ENCODE measurements around the gene IQCE. TPM values are rescaled to one million over a fixed set of nuclear protein-coding genes. Genes with fewer than 3 reads are reported as not detected.

The IQCE gene
- total RNA-seq, 1 donor from 2014 or later, result 5.2 TPM

DNA sequence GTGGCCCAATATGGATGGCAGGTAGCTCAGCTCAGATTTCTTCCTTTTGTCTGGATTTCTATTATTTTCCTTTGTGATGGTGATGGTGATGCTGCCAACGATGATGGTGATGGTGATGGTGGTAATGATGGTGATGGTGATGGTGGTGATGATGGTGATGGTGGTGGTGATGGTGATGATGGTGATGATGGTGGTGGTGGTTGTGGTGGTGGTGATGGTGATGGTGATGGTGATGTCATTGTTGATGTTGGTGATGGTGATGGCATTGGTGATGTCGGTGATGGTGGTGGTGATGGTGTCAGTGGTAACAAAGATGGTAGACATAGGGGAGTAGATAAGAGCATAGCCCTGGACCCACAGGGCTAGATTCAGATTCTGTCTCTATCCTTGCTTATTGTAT, 98.4 kb downstream of the IQCE start:
- no peaks in the 10 kb centered on the region for H3K27me3 ChIP-seq
- intact Hi-C loops (cut with DNase I), result no loop called here
- no peak for TF ChIP-seq POLR2AphosphoS5 (IDR thresholded peaks at IDR 0.05; ENCODE audit: insufficient read depth in 1 of 2, low read depth in 1 of 2)
- TF ChIP-seq POLR2A (IDR thresholded peaks at IDR 0.05), result no peak
- TF ChIP-seq, protein P1, sequence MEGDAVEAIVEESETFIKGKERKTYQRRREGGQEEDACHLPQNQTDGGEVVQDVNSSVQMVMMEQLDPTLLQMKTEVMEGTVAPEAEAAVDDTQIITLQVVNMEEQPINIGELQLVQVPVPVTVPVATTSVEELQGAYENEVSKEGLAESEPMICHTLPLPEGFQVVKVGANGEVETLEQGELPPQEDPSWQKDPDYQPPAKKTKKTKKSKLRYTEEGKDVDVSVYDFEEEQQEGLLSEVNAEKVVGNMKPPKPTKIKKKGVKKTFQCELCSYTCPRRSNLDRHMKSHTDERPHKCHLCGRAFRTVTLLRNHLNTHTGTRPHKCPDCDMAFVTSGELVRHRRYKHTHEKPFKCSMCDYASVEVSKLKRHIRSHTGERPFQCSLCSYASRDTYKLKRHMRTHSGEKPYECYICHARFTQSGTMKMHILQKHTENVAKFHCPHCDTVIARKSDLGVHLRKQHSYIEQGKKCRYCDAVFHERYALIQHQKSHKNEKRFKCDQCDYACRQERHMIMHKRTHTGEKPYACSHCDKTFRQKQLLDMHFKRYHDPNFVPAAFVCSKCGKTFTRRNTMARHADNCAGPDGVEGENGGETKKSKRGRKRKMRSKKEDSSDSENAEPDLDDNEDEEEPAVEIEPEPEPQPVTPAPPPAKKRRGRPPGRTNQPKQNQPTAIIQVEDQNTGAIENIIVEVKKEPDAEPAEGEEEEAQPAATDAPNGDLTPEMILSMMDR (IDR thresholded peaks at IDR 0.05), result no peak
- no peak for DNase-seq (ENCODE audit: extremely low spot score in 2 of 2)
- H3K27ac ChIP-seq, result no peak overlapping the region
- no peaks in the 10 kb centered on the region for H3K9me3 ChIP-seq
- peaks cover under 1% of the 10 kb centered on the region for H3K4me1 ChIP-seq
- peaks cover 0 to 13% of the 10 kb centered on the region in 2 donors for H3K36me3 ChIP-seq
- H3K4me3 ChIP-seq, result no peak overlapping the region

DNA sequence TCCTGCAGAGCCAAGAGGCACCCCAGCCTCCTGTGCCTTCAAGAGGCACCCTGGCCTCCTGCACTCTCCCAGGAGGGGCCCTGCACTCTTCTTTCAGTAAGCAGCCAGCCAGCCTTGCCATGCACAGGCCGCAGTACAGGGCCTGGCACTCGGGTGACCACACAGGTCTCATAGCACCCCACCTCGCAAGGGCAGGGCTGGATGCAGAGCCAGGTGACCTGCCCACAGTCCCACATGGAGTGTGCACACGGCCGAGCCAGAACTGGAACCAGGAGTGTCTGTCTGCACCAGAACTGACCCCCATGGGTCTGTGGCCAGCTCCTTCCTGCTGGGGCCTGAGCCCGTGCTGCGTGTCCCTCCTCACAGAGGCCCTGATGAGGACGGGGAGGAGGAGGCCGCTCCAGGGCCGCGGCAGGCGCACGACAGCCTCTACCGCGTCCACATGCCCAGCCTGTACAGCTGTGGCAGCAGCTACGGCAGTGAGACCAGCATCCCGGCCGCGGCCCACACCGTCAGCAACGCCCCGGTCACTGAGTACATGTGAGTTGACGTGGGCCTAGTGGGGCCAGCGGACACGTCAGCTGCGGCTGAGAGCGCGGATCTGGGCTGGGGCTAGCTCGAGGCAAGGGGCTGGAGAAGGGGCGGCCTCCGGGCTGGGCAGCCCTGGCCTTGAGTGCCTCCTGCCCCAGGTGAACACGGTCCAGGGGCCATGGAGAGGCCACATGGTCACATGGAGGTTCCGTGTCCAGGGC, 99.3 kb downstream of the IQCE start:
- H3K4me3 ChIP-seq, result no peak overlapping the region
- no peaks in the 10 kb centered on the region for H3K27me3 ChIP-seq
- DNase-seq (ENCODE audit: extremely low spot score in 2 of 2), result no peak
- H3K4me1 ChIP-seq, result peaks cover 10% of the 10 kb centered on the region
- H3K27ac ChIP-seq, result no peak overlapping the region
- TF ChIP-seq POLR2AphosphoS5 (IDR thresholded peaks at IDR 0.05; ENCODE audit: insufficient read depth in 1 of 2, low read depth in 1 of 2) (no peak), POLR2A (IDR thresholded peaks at IDR 0.05) (no peak)
- TF ChIP-seq, protein P1 (IDR thresholded peaks at IDR 0.05), result no peak
- intact Hi-C loops (cut with DNase I), result no loop called here
- peaks cover 0 to 13% of the 10 kb centered on the region in 2 donors for H3K36me3 ChIP-seq
- no peaks in the 10 kb centered on the region for H3K9me3 ChIP-seq

DNA sequence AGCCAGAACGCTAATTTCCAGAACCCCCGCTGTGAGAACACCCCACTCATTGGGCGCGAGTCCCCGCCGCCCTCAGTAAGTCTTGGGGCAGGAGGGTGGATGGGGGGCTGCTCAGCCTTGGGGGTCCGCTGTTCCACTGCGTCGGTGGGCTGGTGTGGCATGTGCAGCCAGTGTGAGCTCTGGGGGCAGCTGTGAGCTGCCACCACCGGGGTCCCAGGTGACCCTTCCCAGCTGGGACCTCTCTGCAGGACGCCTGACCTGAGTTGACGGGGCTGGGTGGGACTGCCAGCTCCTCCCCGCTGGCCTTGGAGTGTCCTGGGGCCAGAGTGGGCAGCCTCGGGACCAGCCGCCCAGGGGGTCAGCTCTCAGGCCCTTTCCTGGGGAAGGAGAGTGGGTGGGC, 100.2 kb downstream of the IQCE start:
- H3K36me3 ChIP-seq, result peaks cover 0 to 13% of the 10 kb centered on the region in 2 donors

DNA sequence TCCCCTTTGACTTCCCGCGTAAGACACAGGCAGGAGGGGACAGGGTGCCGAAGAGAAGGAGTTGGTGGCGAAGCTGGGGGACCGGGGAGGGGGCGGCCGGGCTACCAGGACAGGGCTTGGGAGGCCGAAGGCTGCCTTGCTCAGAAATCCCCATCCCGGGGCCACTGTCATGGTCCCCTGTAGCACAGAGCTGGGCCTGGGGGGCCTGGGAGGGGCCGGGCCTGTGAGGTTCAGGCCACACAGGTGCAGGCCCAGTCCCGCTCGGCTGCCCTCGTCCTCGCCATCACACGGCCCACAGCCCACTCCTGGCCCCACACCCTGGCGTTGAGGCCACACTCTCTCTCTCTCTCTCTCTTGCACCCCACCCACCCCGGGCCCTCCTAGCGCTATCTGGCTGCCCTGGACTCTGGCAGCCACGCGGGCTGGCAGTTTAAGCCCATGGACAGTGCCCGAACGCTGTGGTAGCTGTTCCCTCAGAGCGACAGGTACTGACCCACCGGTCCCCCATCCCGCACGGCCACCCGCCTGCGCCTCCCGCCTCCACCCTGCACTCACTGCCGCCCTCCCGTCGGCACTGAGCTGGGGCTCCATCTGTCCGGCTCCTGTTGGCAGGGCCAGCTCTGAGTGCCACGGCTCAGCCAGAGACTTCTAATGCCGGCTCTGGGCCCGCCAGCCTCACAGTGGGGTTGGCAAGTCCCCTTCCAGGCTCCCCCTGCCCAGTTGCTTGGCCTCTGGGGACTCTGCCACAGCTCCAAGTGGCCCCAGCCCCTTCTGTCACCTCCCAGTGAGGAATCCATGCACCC, 101.0 kb downstream of the IQCE start:
- H3K4me3 ChIP-seq, result no peak overlapping the region
- H3K9me3 ChIP-seq, result no peaks in the 10 kb centered on the region
- H3K27ac ChIP-seq, result no peak overlapping the region
- H3K36me3 ChIP-seq, result peaks cover 0 to 13% of the 10 kb centered on the region in 2 donors
- no peak for DNase-seq (ENCODE audit: extremely low spot score in 2 of 2)
- TF ChIP-seq POLR2AphosphoS5 (IDR thresholded peaks at IDR 0.05; ENCODE audit: insufficient read depth in 1 of 2, low read depth in 1 of 2) (no peak), POLR2A (IDR thresholded peaks at IDR 0.05) (no peak)
- TF ChIP-seq, protein P1 (IDR thresholded peaks at IDR 0.05), result no peak
- intact Hi-C loops (cut with DNase I), result no loop called here
- H3K27me3 ChIP-seq, result no peaks in the 10 kb centered on the region
- peaks cover 22% of the 10 kb centered on the region for H3K4me1 ChIP-seq

More for the DNA sequence above, 100.2 kb downstream of the IQCE start:
- Histone ChIP-seq H3K4me3 (no peak overlapping the region), H3K27ac (no peak overlapping the region), H3K9me3 (no peaks in the 10 kb centered on the region), H3K4me1 (peaks cover 18% of the 10 kb centered on the region), H3K27me3 (no peaks in the 10 kb centered on the region)
- intact Hi-C loops (cut with DNase I), result no loop called here
- no peak for TF ChIP-seq POLR2AphosphoS5 (IDR thresholded peaks at IDR 0.05; ENCODE audit: insufficient read depth in 1 of 2, low read depth in 1 of 2)
- TF ChIP-seq POLR2A (IDR thresholded peaks at IDR 0.05), result no peak
- TF ChIP-seq, protein P1 (IDR thresholded peaks at IDR 0.05), result no peak
- no peak for DNase-seq (ENCODE audit: extremely low spot score in 2 of 2)
